Measurements from ENCODE around the gene ESYT2.

DNA sequence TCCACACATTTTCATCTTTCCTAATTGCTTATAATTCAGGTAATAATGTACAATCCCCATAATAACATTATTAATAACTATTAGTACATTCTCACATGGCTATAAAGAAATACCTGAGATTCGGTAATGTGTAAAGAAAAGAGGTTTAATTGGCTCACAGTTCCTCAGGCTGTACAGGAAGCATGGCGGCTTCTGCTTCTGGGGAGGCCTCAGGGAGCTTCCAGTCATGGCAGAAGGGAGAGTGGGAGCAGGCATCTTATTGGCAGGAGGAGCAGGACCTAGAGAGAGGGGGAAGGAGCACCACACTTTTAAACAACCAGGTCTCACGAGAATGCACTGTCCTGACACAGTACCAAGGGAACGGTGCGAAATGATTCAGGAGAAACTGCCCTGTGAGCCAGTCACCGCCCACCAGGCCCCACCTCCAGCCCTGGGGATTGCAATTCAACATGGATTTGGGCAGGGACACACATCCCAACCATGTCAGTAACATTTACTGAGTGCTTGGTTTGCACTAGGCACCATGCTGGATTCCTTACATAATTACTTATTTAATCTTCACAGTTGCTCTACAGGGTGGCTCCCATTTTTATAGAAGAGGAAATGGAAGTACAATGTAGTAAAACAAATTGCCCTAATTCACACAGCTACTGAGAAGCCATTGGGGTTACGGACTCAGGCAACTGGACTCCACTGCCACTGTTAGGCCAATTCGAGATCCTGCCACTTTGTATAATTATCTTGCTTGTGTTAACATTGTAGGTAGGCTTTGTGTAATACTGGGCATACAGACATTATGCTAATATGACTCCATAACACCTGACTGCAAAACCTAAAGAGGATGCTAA lies 8.7 kb upstream of the ESYT2 start:
- TF ChIP-seq, protein P1, sequence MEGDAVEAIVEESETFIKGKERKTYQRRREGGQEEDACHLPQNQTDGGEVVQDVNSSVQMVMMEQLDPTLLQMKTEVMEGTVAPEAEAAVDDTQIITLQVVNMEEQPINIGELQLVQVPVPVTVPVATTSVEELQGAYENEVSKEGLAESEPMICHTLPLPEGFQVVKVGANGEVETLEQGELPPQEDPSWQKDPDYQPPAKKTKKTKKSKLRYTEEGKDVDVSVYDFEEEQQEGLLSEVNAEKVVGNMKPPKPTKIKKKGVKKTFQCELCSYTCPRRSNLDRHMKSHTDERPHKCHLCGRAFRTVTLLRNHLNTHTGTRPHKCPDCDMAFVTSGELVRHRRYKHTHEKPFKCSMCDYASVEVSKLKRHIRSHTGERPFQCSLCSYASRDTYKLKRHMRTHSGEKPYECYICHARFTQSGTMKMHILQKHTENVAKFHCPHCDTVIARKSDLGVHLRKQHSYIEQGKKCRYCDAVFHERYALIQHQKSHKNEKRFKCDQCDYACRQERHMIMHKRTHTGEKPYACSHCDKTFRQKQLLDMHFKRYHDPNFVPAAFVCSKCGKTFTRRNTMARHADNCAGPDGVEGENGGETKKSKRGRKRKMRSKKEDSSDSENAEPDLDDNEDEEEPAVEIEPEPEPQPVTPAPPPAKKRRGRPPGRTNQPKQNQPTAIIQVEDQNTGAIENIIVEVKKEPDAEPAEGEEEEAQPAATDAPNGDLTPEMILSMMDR (conservative IDR thresholded peaks at IDR 0.05; ENCODE audit: low read depth, low read length) = no peak
- TF ChIP-seq EZH2 (IDR thresholded peaks at IDR 0.05; ENCODE audit: borderline replicate concordance, low read depth, low read length, poor library complexity, severe bottlenecking) = no peak

Data from A673 (cell line).